Fibroblast of the aortic adventitia (primary cell): ENCODE data around the gene MMD2. TPM values are rescaled to one million over a fixed set of nuclear protein-coding genes. Genes with fewer than 3 reads are reported as not detected.
A peak's percentile ranks its signal among the peaks of the same experiment; 100 is the strongest.

Experiments used
- DNase-seq: peaks from one replicate; pipeline ENCODE4 v3.0.0-alpha.2; 2010; ENCODE audit warnings: low read depth
- H3K4me3 ChIP-seq: 2 replicates; pipeline ENCODE4 v1.5.1; 2011; ENCODE audit warnings: low read depth, mild to moderate bottlenecking, control low read depth, low read length, moderate library complexity
- CTCF ChIP-seq: IDR thresholded peaks from 2 replicates; pipeline ENCODE4 v1.5.1; 2011; ENCODE audit warnings: mild to moderate bottlenecking, low read length, control low read depth, inconsistent platforms; ENCODE audit not compliant: insufficient read depth
- total RNA-seq: library from RNA; depleted of rRNA; stranded (reverse); fragments of >200 nt; gene quantifications from 2 replicates; pipeline ENCODE4 v1.2.3, GENCODE V29; 2012; ENCODE audit warnings: low replicate concordance

MMD2 gene
- total RNA-seq, 1 donor, result not detected

DNA sequence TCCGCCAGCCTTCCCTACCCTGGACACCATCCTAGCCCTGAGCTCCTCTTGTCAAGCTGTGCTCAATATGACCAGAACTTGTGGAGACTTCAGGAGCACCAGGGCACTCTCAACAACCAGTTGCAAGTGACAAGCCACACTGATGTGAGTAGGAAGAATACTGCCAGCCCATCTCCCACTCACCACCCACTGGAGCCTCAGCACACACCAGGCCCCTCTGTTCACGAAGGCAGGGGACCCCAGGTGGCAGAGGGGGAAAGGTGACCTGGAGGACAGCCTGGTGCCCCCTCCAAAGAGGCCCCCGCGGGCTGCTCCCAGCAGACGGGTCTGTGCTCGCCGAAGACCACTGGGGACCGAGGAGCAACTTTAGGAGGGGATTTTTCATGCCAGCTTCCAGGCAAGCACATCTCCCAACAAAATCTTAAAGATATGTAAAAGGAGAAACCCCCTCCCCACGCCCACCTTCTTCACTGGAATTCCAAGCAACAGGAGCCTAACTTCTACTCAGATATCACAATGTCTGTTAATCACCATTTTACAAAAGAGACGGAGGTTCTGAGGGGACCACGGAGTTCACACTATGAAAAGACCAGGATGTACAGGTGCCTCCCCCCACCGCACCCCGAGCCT lies 1.0 kb downstream of the MMD2 start:
- DNase-seq, result no peak
- no peak overlapping the region for H3K4me3 ChIP-seq
- TF ChIP-seq CTCF, result no peak

DNA sequence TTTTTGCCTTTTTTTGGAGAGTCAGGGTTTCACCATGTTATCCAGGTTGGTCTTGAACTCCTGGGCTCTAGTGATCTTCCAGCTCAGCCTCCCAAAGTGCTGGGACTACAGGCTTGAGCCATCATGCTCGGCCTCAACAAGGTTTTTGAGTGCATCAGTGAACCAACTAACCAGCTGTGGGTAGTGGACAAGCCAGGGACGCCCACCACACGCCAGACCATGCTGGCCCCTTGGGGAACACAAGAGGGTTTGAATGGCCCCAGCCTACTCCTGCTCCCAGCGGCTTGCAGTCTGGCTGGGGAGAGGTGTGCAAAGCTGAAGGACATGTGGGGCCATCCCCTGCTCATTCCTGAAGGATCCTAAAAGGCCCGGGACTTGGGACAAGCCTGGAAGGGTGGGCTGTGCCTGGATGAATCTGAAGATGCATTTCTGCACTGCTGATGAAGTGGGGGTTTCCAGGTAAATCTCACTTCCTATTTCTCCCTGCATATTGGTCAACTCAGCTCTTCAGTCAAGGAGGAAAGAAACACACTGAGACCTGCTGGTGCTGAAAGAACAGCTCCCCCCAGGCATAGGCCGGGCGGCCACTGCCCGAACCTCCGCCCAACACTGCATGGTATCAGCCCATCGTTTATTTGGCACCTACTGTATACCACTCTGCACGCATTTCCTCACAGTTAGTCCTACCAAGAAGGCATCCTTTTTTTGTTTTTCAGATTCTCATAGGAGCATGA lies 6.9 kb downstream of the MMD2 start:
- TF ChIP-seq CTCF, result no peak
- DNase-seq, result peak; percentile 15
- H3K4me3 ChIP-seq, result no peak overlapping the region

DNA sequence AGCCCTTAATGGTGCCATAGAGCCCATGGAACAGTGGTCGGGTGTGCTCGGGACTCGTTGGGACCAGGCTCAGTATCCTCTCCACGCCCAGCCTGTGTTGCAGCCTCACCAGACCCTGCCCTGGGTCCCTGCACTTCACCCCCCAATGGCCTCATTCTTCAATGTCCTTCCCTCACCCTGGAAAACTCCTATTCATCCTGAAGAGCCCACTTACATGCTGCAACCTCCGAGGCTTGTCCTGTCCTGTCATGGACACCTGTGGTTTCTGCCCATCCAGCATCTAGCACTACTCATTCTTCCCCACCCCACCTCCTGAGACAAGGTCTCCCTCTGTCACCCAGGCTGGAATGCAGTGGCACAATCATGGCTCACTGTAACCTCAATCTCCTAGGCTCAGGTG lies 7.7 kb downstream of the MMD2 start:
- DNase-seq, result no peak
- no peak for TF ChIP-seq CTCF

DNA sequence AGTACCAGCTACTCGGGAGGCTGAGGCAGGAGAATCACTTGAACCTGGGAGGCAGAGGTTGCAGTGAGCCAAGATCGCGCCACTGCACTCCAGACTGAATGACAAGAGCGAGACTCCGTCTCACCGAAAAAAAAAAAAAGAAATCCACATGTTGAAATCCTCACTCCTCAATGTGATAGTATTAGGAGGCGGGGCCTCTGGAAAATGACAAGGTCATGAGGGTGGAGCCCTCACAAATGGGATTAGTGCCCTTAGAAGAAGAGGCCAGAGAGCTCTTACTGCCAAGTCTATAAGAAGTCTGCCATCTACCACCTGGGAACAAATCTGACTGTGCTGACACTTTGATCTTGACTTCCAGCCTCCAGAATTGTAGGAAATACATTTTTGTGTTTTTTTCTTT lies 10.6 kb downstream of the MMD2 start:
- no peak for DNase-seq
- H3K4me3 ChIP-seq, result no peak overlapping the region
- TF ChIP-seq CTCF, result no peak

More for the DNA sequence above, 7.7 kb downstream of the MMD2 start:
- no peak overlapping the region for H3K4me3 ChIP-seq

DNA sequence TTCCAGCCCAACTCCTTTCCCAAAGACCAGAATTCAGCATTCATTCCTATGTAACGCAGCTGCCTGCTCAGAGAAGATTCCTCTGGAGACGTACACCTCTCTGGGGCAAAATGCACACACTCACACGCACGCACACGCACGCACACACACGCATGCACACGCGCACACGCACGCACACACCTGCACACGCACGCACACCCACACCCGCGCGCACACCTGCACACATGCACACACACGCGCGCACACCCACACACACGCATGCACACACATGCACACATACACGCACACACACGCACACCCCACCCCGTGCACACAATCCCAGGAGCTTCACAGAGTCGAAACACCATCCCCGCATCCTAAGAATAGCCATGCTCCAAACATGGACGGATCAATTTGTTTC lies 13.0 kb downstream of the MMD2 start:
- no peak overlapping the region for H3K4me3 ChIP-seq
- no peak for TF ChIP-seq CTCF
- no peak for DNase-seq

DNA sequence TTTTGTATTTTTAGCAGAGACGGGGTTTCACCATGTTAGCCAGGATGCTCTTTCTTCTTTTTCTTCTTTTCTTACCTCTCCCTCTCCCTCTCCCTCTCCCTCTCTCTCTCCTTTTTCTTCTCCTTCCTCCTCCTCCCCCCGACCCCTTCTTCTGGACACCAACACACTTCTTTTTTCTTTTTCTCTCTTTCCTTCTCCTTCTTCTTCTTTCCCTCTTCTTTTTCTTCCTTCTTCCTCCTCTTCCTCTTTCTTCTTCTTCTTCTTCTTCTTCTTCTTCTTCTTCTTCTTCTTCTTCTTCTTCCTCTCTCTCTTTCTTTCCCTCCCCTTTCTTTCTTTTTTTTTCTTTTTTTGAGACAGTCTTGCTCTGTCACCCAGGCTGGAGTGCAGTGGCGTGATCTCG lies 14.0 kb downstream of the MMD2 start:
- DNase-seq, result no peak
- no peak for TF ChIP-seq CTCF
- H3K4me3 ChIP-seq, result no peak overlapping the region
